SK-N-SH (cell line): ENCODE data around the gene SASH1. TPM values are rescaled to one million over a fixed set of nuclear protein-coding genes. Genes with fewer than 3 reads are reported as not detected.

Source experiments
- CTCF ChIA-PET: fragments of 300-600, 350-600 bp; formaldehyde crosslinking; extraction: SDS; loops from one replicate; lab custom pipeline; 2021; lab: Yijun Ruan, JAX
- POLR2A ChIA-PET: fragments of 350-600 bp; sonication (Branson Sonifier 250); formaldehyde crosslinking; extraction: SDS; loops from one replicate; lab custom pipeline; 2020; ENCODE audit warnings: antibody characterized with exemption, inconsistent platforms; lab: Yijun Ruan, JAX
- DNase-seq: peaks from one replicate; pipeline ENCODE4 v3.0.0; 2012
- H2AFZ ChIP-seq: fragments of 200-600 bp; sonication (generic); 2 replicates; pipeline ENCODE4 v1.8.1; 2016; ENCODE audit warnings: antibody characterized with exemption, mild to moderate bottlenecking, low read depth
- H3F3A ChIP-seq: fragments of 200-600 bp; sonication (generic); replicated peaks from 2 replicates; pipeline ENCODE3; 2016; ENCODE audit warnings: antibody characterized with exemption, mild to moderate bottlenecking; ENCODE audit not compliant: insufficient read depth
- H3K27ac ChIP-seq, 2 experiments: fragments of 200-500 bp in 1 of 2; fragments of 200-600 bp in 1 of 2; sonication (Bioruptor generic) in 1 of 2; sonication (generic), shearing (Covaris generic) in 1 of 2; 2 replicates each; pipeline versions ENCODE4 v1.5.1 to v1.6.1; 2014 to 2016; ENCODE audit warnings: low read depth in 2 of 2, inconsistent platforms in 1 of 2, low read length in 1 of 2, mild to moderate bottlenecking in 1 of 2, mixed read lengths in 1 of 2
- H3K27me3 ChIP-seq: fragments of 200-600 bp; sonication (generic), shearing (Covaris generic); 2 replicates; pipeline ENCODE4 v1.6.1; 2016; ENCODE audit warnings: mixed run types; ENCODE audit not compliant: insufficient read depth
- H3K36me3 ChIP-seq, 2 experiments: fragments of 200-500 bp in 1 of 2; fragments of 200-600 bp in 1 of 2; sonication (Bioruptor generic) in 1 of 2; sonication (generic) in 1 of 2; replicated peaks in 1 of 2; 2 replicates each; pipeline versions ENCODE3 to v1.5.1; 2014 to 2016; ENCODE audit warnings: low read length in 1 of 2, mild to moderate bottlenecking in 1 of 2; ENCODE audit not compliant: insufficient read depth in 2 of 2, control insufficient read depth in 1 of 2
- H3K4me1 ChIP-seq, 2 experiments: fragments of 200-500 bp in 1 of 2; fragments of 200-600 bp in 1 of 2; sonication (Bioruptor generic) in 1 of 2; sonication (generic), shearing (Covaris generic) in 1 of 2; 2 replicates each; pipeline versions ENCODE4 v1.5.1 to v1.6.1; 2014 to 2016; ENCODE audit warnings: low read depth in 1 of 2, low read length in 1 of 2, mixed run types in 1 of 2; ENCODE audit not compliant: insufficient read depth in 2 of 2, control insufficient read depth in 1 of 2
- H3K4me2 ChIP-seq: fragments of 200-600 bp; sonication (generic), shearing (Covaris generic); 2 replicates; pipeline ENCODE4 v1.6.1; 2017; ENCODE audit warnings: mixed run types
- H3K4me3 ChIP-seq, 2 experiments: fragments of 200-500 bp in 1 of 2; fragments of 200-600 bp in 1 of 2; sonication (Bioruptor generic) in 1 of 2; sonication (generic), shearing (Covaris generic) in 1 of 2; 2 replicates each; pipeline versions ENCODE4 v1.5.1 to v1.8.1; 2014 to 2016; ENCODE audit warnings: low read depth in 2 of 2, inconsistent platforms in 1 of 2, low read length in 1 of 2, mild to moderate bottlenecking in 1 of 2, mixed read lengths in 1 of 2, moderate library complexity in 1 of 2
- H3K79me2 ChIP-seq: fragments of 200-600 bp; sonication (generic); 2 replicates; pipeline ENCODE4 v1.8.1; 2017; ENCODE audit warnings: mild to moderate bottlenecking; ENCODE audit not compliant: insufficient read depth
- H3K9ac ChIP-seq: fragments of 200-600 bp; sonication (generic); 2 replicates; pipeline ENCODE4 v1.6.1; 2017; ENCODE audit warnings: mixed run types
- H3K9me2 ChIP-seq: fragments of 200-600 bp; sonication (generic); 2 replicates; pipeline ENCODE4 v1.6.1; 2017; ENCODE audit warnings: mixed run types
- H3K9me3 ChIP-seq: fragments of 200-600 bp; sonication (generic); 2 replicates; pipeline ENCODE4 v1.6.1; 2017; ENCODE audit warnings: mixed run types, mild to moderate bottlenecking, moderate library complexity
- H4K20me1 ChIP-seq: fragments of 200-600 bp; sonication (generic); 2 replicates; pipeline ENCODE4 v1.6.1; 2017; ENCODE audit warnings: mild to moderate bottlenecking, mixed run types; ENCODE audit not compliant: insufficient read depth
- CHD2 ChIP-seq: fragments of 150-350 bp; IDR thresholded peaks from 2 replicates; pipeline ENCODE4 v1.6.1; 2018; ENCODE audit warnings: low read length; ENCODE audit not compliant: partially characterized antibody
- CTCF ChIP-seq: fragments of 200-600 bp; sonication (generic); IDR thresholded peaks from 2 replicates; pipeline ENCODE4 v1.6.1; 2017; ENCODE audit warnings: antibody characterized with exemption, mild to moderate bottlenecking, moderate library complexity
- ELF1 ChIP-seq: IDR thresholded peaks from 2 replicates; pipeline ENCODE4 v1.4.0; 2012
- EP300 ChIP-seq, 2 experiments: IDR thresholded peaks; 2 replicates each; pipeline versions ENCODE4 v1.4.0 to v1.6.1; 2012; ENCODE audit warnings: borderline replicate concordance in 1 of 2, low read depth in 1 of 2, low read length in 1 of 2
- FOXJ3 ChIP-seq: sonication (generic); formaldehyde crosslinking; IDR thresholded peaks from 2 replicates; pipeline ENCODE4 v1.5.1; 2020; ENCODE audit warnings: mild to moderate bottlenecking, missing genetic modification reagents
- FOXM1 ChIP-seq: IDR thresholded peaks from 2 replicates; pipeline ENCODE4 v1.4.0; 2012; ENCODE audit warnings: low read depth, mild to moderate bottlenecking
- GABPA ChIP-seq: IDR thresholded peaks from 2 replicates; pipeline ENCODE4 v1.4.0; 2012; ENCODE audit warnings: low read depth, mild to moderate bottlenecking
- MAX ChIP-seq: IDR thresholded peaks from 2 replicates; pipeline ENCODE4 v1.4.0; 2012; ENCODE audit warnings: low read depth
- MEF2A ChIP-seq: IDR thresholded peaks from 2 replicates; pipeline ENCODE4 v1.4.0; 2012; ENCODE audit warnings: low read depth, borderline replicate concordance
- POLR2AphosphoS5 ChIP-seq: IDR thresholded peaks from 2 replicates; pipeline ENCODE4 v1.6.1; 2012; ENCODE audit warnings: low read depth, low read length
- RAD21 ChIP-seq: IDR thresholded peaks from 2 replicates; pipeline ENCODE4 v1.6.1; 2012; ENCODE audit warnings: mild to moderate bottlenecking, low read length
- RCOR1 ChIP-seq: fragments of 150-350 bp; IDR thresholded peaks from 2 replicates; pipeline ENCODE4 v1.6.1; 2017; ENCODE audit warnings: antibody characterized with exemption, low read length
- RXRA ChIP-seq: IDR thresholded peaks from 2 replicates; pipeline ENCODE4 v1.4.0; 2012; ENCODE audit warnings: low read depth, mild to moderate bottlenecking, borderline replicate concordance
- TAF1 ChIP-seq: IDR thresholded peaks from 2 replicates; pipeline ENCODE4 v1.6.1; 2012; ENCODE audit warnings: low read depth, mild to moderate bottlenecking, low read length, moderate library complexity, borderline replicate concordance
- USF1 ChIP-seq: IDR thresholded peaks from 2 replicates; pipeline ENCODE4 v1.4.0; 2012; ENCODE audit warnings: low read depth, borderline replicate concordance
- WGBS: methylation state at CpG from one replicate; pipeline ENCODE4 v1.1.6; 2017; ENCODE audit warnings: low lambda C conversion rate; 5-methylcytosine and 5-hydroxymethylcytosine counted together
- polyA plus RNA-seq, 3 experiments: library from polyadenylated mRNA; depleted of rRNA; stranded (reverse); fragments of >200 nt; gene quantifications; 2 replicates each; pipeline ENCODE4 v1.2.3, GENCODE V29; 2012
- TF ChIP-seq, protein P1 (sequence below): IDR thresholded peaks from 2 replicates; pipeline ENCODE4; 2012

The SASH1 gene
- polyA plus RNA-seq, 1 of the 3 experiments (the other 2 are of a cell fraction): 19.8 TPM

GRCh38 chr6:148447521-148448230 lies 105.0 kb downstream of the SASH1 start:
- Histone ChIP-seq H3K9me2 (no peaks in the 10 kb centered on the region), H3K4me2 (no peak overlapping the region), H3K36me3 (peaks cover 3 to 32% of the 10 kb centered on the region in 2 experiments), H3K4me3 (no peak overlapping the region), H3K9ac (no peak overlapping the region), H3F3A (peaks cover 15% of the 10 kb centered on the region), H3K4me1 (peaks cover 2 to 15% of the 10 kb centered on the region in 2 experiments; a peak in 3 of 4 replicates), H3K27ac (no peak overlapping the region), H2AFZ (no peak overlapping the region), H3K27me3 (no peaks in the 10 kb centered on the region), H4K20me1 (no peaks in the 10 kb centered on the region), H3K79me2 (peaks cover 30% of the 10 kb centered on the region; the same call in 1 of the 2 replicates), H3K9me3 (no peaks in the 10 kb centered on the region)
- CTCF ChIA-PET: interaction anchor here (1.8 kb wide), 1 partner anchor 17 kb away, joined by 5 read pairs; no protein-coding TSS in a partner anchor
- DNase-seq: no peak
- no peak for TF ChIP-seq FOXM1
- TF ChIP-seq EP300 (IDR thresholded peaks at IDR 0.05; ENCODE audit: borderline replicate concordance in 1 of 2, low read depth in 1 of 2, low read length in 1 of 2): no peak
- TF ChIP-seq ELF1: no peak
- no peak for TF ChIP-seq CHD2
- TF ChIP-seq POLR2AphosphoS5: no peak
- TF ChIP-seq CTCF: no peak
- no peak for TF ChIP-seq FOXJ3 (CRISPR knock-in tag)
- TF ChIP-seq GABPA: no peak
- TF ChIP-seq, protein P1, sequence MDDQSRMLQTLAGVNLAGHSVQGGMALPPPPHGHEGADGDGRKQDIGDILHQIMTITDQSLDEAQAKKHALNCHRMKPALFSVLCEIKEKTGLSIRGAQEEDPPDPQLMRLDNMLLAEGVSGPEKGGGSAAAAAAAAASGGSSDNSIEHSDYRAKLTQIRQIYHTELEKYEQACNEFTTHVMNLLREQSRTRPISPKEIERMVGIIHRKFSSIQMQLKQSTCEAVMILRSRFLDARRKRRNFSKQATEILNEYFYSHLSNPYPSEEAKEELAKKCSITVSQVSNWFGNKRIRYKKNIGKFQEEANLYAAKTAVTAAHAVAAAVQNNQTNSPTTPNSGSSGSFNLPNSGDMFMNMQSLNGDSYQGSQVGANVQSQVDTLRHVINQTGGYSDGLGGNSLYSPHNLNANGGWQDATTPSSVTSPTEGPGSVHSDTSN: no peak
- TF ChIP-seq USF1: no peak
- TF ChIP-seq MAX: no peak
- no peak for TF ChIP-seq TAF1
- TF ChIP-seq MEF2A: no peak
- no peak for TF ChIP-seq RAD21
- no peak for TF ChIP-seq RCOR1
- no peak for TF ChIP-seq RXRA
- 67% methylated on average over 12 of the region's 12 CpGs for WGBS
- POLR2A ChIA-PET: no interaction called here
